Prostate gland (tissue), 2 donors: ENCODE results near the gene MYBL2. TPM values are rescaled to one million over a fixed set of nuclear protein-coding genes. Genes with fewer than 3 reads are reported as not detected.

Experiments
- DNase-seq: peaks from one replicate; pipeline ENCODE4 v3.0.0-alpha.2; 2019; ENCODE audit warnings: low spot score
- H3K27ac ChIP-seq, 2 donors: fragments of 200-600 bp; sonication (generic); 2 replicates each; pipeline ENCODE4 v1.5.1; 2017 to 2019
- H3K27me3 ChIP-seq: fragments of 200-600 bp; sonication (generic); replicated peaks from 2 replicates; pipeline ENCODE4 v1.5.1; 2019; ENCODE audit not compliant: insufficient read depth
- H3K36me3 ChIP-seq, 2 donors: fragments of 200-600 bp; sonication (generic); 1 replicate in 1 of 2; 2 replicates in 1 of 2; pipeline versions ENCODE4 v1.5.1 to v1.8.1; 2017 to 2019
- H3K4me1 ChIP-seq: fragments of 200-600 bp; sonication (generic); replicated peaks from 2 replicates; pipeline ENCODE4 v1.5.1; 2019
- H3K4me3 ChIP-seq, 2 donors: fragments of 200-600 bp; sonication (generic); 2 replicates each; pipeline ENCODE4 v1.5.1; 2017 to 2019
- H3K9me3 ChIP-seq: fragments of 200-600 bp; sonication (generic); 2 replicates; pipeline ENCODE4 v1.5.1; 2017
- POLR2A ChIP-seq: fragments of 450-650 bp; IDR thresholded peaks from one replicate; pipeline ENCODE4 v1.6.1; 2016; ENCODE audit warnings: antibody characterized with exemption, mild to moderate bottlenecking
- POLR2AphosphoS5 ChIP-seq: sonication (generic); formaldehyde crosslinking; IDR thresholded peaks from one replicate; pipeline ENCODE4 v1.6.1; 2017; ENCODE audit warnings: antibody characterized with exemption
- WGBS: methylation state at CpG from one replicate; pipeline ENCODE4 v1.1.5; 2018; 5-methylcytosine and 5-hydroxymethylcytosine counted together
- intact Hi-C: fragments of 100-400 bp; cut with DNase I; formaldehyde crosslinking; loops from one replicate; pipeline ENCODE4 v1.14.2; 2022
- total RNA-seq, 2 donors: library from RNA; depleted of rRNA; stranded (reverse); fragments of >200 nt; gene quantifications; one replicate each; pipeline ENCODE4 v1.1.0, GENCODE V29; 2016
- TF ChIP-seq, protein P1 (sequence below), 4 experiments: fragments of 200-600 bp in 2 of 4; fragments of 450-650 bp in 2 of 4; sonication (generic) in 2 of 4; IDR thresholded peaks; 1 replicate in 3 of 4; 2 replicates in 1 of 4; pipeline ENCODE4 v1.5.1; 2016 to 2019; ENCODE audit warnings: antibody characterized with exemption in 4 of 4, mild to moderate bottlenecking in 2 of 4, moderate library complexity in 2 of 4

The MYBL2 gene
- total RNA-seq, 2 donors from 2014 or later: 0.36 to 11.6 TPM

DNA sequence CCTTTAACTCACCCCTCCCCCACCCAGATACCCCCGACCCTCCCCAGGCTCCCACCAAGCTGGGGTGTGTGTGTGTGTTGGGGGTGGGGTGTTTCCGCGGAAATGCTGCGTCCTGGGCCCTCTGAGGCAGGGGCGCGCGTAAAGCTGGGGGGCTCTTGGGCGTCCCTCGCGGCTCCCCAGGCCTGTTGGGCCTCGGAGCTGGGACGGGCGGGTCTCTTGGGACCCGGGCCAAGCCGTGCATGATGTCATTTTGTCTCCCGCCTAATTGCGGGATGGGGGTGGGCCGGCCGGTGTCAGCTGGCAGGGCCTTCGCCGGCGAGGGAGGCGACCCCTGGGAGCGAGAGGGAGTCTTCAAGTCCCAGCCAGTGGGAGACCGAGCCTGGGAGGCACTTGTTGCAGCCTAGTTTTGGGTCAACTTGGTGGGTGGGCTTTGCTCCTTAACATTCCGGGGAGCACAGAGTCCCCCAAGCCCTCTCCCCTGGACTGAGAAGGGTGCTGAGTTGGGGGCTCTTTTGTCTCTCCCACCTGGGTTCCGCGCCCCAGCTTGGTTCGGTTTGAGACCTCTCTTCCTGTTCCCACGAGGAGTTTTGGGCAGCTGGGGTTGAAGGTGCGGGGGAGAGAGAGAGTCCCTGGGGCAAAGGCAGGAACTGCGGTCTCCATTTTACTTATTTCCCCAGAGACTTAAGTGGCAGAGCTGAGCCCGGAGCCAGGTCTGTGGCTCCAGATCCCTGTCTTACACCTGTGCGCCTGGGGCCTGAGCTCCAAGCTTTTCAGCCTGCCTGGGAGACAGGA lies 623 bp downstream of the MYBL2 start:
- H3K4me3 ChIP-seq: peak overlapping the region in 1 of 2 donors; percentile 19
- H3K4me1 ChIP-seq: no peaks in the 10 kb centered on the region
- no peak overlapping the region for H3K27ac ChIP-seq
- intact Hi-C loops: no loop called here
- H3K9me3 ChIP-seq: no peaks in the 10 kb centered on the region
- no peaks in the 10 kb centered on the region for H3K27me3 ChIP-seq
- DNase-seq: no peak
- no peaks in the 10 kb centered on the region for H3K36me3 ChIP-seq
- WGBS: 8% methylated on average over 28 of the region's 34 CpGs
- TF ChIP-seq POLR2A (no peak), POLR2AphosphoS5 (no peak)
- TF ChIP-seq, protein P1, sequence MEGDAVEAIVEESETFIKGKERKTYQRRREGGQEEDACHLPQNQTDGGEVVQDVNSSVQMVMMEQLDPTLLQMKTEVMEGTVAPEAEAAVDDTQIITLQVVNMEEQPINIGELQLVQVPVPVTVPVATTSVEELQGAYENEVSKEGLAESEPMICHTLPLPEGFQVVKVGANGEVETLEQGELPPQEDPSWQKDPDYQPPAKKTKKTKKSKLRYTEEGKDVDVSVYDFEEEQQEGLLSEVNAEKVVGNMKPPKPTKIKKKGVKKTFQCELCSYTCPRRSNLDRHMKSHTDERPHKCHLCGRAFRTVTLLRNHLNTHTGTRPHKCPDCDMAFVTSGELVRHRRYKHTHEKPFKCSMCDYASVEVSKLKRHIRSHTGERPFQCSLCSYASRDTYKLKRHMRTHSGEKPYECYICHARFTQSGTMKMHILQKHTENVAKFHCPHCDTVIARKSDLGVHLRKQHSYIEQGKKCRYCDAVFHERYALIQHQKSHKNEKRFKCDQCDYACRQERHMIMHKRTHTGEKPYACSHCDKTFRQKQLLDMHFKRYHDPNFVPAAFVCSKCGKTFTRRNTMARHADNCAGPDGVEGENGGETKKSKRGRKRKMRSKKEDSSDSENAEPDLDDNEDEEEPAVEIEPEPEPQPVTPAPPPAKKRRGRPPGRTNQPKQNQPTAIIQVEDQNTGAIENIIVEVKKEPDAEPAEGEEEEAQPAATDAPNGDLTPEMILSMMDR (IDR thresholded peaks at IDR 0.05): no peak

DNA sequence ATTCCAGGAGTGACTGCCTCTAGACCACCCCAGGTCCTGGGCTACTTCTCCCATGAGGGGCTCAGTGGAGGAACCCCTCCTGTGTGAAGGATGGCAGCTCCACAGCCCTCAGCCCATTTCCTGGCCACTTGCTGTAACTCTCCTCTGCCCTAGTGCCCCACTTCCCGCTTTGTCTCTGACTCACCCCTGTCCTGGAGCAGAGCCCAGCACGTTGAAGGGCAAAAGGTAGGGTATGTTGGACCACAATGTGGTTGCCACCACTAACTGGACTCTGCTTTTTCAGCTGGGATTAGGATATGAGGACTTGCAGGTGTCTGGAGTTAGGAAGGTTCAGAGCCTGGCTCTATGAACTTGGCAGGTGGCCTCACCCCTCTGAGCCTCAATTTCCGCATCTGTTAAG lies 2.4 kb downstream of the MYBL2 start:
- Histone ChIP-seq H3K4me3 (no peak overlapping the region), H3K36me3 (no peaks in the 10 kb centered on the region), H3K27me3 (no peaks in the 10 kb centered on the region), H3K9me3 (no peaks in the 10 kb centered on the region), H3K27ac (no peak overlapping the region), H3K4me1 (no peaks in the 10 kb centered on the region)
- intact Hi-C loops: no loop called here
- TF ChIP-seq POLR2A (no peak), POLR2AphosphoS5 (no peak)
- TF ChIP-seq, protein P1 (IDR thresholded peaks at IDR 0.05): no peak
- 89% methylated on average over 3 of the region's 3 CpGs for WGBS
- no peak for DNase-seq

DNA sequence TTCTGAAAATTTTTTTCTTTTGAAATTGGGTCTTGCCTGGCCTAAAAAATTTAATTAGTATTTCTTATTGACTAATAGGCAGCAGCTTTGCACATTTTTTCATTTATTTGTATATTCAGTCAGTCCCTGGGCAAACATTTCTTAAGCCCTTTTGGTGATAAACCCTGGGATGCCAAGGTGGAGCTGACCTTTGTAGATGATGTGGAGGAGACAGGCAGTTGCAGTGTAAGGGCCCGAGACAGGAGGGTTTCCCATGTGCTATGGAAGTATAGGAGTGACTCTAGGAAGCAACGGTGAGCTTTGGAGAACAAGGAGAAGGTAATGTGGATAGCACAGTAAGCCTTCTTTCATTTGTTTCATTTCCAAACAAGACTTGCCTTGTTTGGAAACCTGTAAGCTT lies 3.5 kb downstream of the MYBL2 start:
- intact Hi-C loops: no loop called here

DNA sequence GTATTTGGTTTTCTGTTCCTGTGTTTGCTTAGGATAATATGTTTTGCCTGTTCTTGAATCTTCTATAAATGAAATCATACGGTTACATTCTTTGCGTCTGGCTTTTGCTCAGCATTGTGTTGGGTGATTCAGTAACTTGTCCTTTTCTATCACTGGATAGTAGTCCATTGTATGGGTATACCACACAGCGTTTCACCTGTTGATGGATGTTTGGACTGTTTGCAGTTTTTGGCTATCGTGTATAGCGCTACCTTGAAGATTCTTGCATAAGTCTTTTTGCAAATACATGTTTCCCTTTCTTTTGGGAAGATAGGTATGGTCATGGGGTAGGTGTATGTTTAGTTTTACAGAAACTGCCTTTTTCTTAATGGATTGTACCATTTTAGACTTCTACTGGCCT lies 9.5 kb downstream of the MYBL2 start:
- Histone ChIP-seq H3K27ac (no peak overlapping the region), H3K4me3 (no peak overlapping the region), H3K27me3 (no peaks in the 10 kb centered on the region), H3K9me3 (no peaks in the 10 kb centered on the region), H3K4me1 (no peaks in the 10 kb centered on the region), H3K36me3 (no peaks in the 10 kb centered on the region)
- no peak for DNase-seq
- TF ChIP-seq POLR2A (no peak), POLR2AphosphoS5 (no peak)
- TF ChIP-seq, protein P1 (IDR thresholded peaks at IDR 0.05): no peak
- intact Hi-C loops: no loop called here
- WGBS: 87% methylated on average over 5 of the region's 5 CpGs

More for the DNA sequence above, 3.5 kb downstream of the MYBL2 start:
- DNase-seq: no peak
- Histone ChIP-seq H3K36me3 (no peaks in the 10 kb centered on the region), H3K9me3 (no peaks in the 10 kb centered on the region), H3K4me1 (no peaks in the 10 kb centered on the region), H3K27ac (no peak overlapping the region), H3K4me3 (no peak overlapping the region), H3K27me3 (no peaks in the 10 kb centered on the region)
- 92% methylated on average over 2 of the region's 2 CpGs for WGBS
- TF ChIP-seq POLR2A (no peak), POLR2AphosphoS5 (no peak)
- TF ChIP-seq, protein P1 (IDR thresholded peaks at IDR 0.05): no peak

DNA sequence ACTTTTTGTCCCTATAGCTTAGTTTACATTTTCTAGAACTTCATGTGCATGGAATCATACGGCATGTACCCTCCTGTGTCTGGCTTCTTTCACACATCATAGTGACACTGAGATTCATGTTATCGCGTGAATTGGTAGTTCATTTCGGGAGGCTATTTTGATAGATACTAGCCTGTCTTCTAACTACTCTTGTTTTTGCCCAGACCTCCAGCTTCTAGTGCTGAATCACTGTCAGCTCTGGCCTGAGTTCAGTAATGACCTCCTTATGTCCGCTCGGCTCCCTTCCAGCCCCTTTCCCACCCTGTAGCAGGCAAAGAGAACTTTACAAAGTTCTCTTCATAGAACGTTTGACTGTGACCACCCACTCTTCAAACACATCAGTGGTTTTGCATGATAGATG lies 14.1 kb downstream of the MYBL2 start:
- Histone ChIP-seq H3K27ac (no peak overlapping the region), H3K4me1 (no peaks in the 10 kb centered on the region), H3K9me3 (no peaks in the 10 kb centered on the region), H3K36me3 (no peaks in the 10 kb centered on the region), H3K4me3 (no peak overlapping the region), H3K27me3 (no peaks in the 10 kb centered on the region)
- intact Hi-C loops: no loop called here
- WGBS: 84% methylated on average over 7 of the region's 7 CpGs
- DNase-seq: no peak
- no peak for TF ChIP-seq POLR2AphosphoS5
- TF ChIP-seq POLR2A: no peak
- TF ChIP-seq, protein P1 (IDR thresholded peaks at IDR 0.05): no peak
